Neural cell (in vitro differentiated cells): ENCODE measurements around the gene CHRNA4. TPM values are rescaled to one million over a fixed set of nuclear protein-coding genes. Genes with fewer than 3 reads are reported as not detected.

Experiments
- H2AFZ ChIP-seq: fragments of 200-600, 300-800 bp; sonication (generic), shearing (Covaris generic); 2 replicates; pipeline ENCODE4 v1.6.0; 2014; ENCODE audit warnings: low read depth, mild to moderate bottlenecking, antibody characterized with exemption, low read length, moderate library complexity
- H3F3A ChIP-seq: fragments of 200-600 bp; shearing (Covaris generic); 2 replicates; pipeline ENCODE4 v1.6.1; 2016; ENCODE audit warnings: mild to moderate bottlenecking, moderate library complexity, mixed read lengths, antibody characterized with exemption, low read length; ENCODE audit not compliant: insufficient read depth, poor library complexity, severe bottlenecking
- H3K27ac ChIP-seq: fragments of 200-600, 300-800 bp; sonication (generic), shearing (Covaris generic); 2 replicates; pipeline ENCODE4 v1.5.1; 2014; ENCODE audit warnings: mild to moderate bottlenecking, low read length, moderate library complexity
- H3K27me3 ChIP-seq: fragments of 300-800, 200-600 bp; sonication (generic), shearing (Covaris generic); 2 replicates; pipeline ENCODE4 v1.6.0; 2014; ENCODE audit warnings: mild to moderate bottlenecking, low read depth, low read length, moderate library complexity; ENCODE audit not compliant: insufficient read depth
- H3K36me3 ChIP-seq: fragments of 300-800, 200-600 bp; sonication (generic), shearing (Covaris generic); 2 replicates; pipeline ENCODE4 v1.5.1; 2014; ENCODE audit warnings: mild to moderate bottlenecking, antibody characterized with exemption, low read length, moderate library complexity; ENCODE audit not compliant: insufficient read depth
- H3K4me2 ChIP-seq: fragments of 300-800, 200-600 bp; sonication (generic), shearing (Covaris generic); 2 replicates; pipeline ENCODE4 v1.6.0; 2014; ENCODE audit warnings: mild to moderate bottlenecking, low read length
- H3K4me3 ChIP-seq: fragments of 300-800, 200-600 bp; sonication (generic), shearing (Covaris generic); 2 replicates; pipeline ENCODE4 v1.5.1; 2014; ENCODE audit warnings: mild to moderate bottlenecking, low read length, moderate library complexity
- H3K79me2 ChIP-seq: fragments of 200-600 bp; shearing (Covaris generic); replicated peaks from 2 replicates; pipeline ENCODE4 v1.6.0; 2014; ENCODE audit warnings: mild to moderate bottlenecking, low read length, moderate library complexity; ENCODE audit not compliant: insufficient read depth
- H3K9ac ChIP-seq: fragments of 300-800, 200-600 bp; sonication (generic), shearing (Covaris generic); 2 replicates; pipeline ENCODE4 v1.6.1; 2016; ENCODE audit warnings: mild to moderate bottlenecking, low read length, mixed read lengths
- H3K9me2 ChIP-seq: fragments of 200-600 bp; shearing (Covaris generic); 2 replicates; pipeline ENCODE4 v1.6.1; 2016; ENCODE audit warnings: mild to moderate bottlenecking, low read length, mixed read lengths; ENCODE audit not compliant: insufficient read depth
- H3K9me3 ChIP-seq: fragments of 200-600, 300-800 bp; sonication (generic), shearing (Covaris generic); 2 replicates; pipeline ENCODE4 v1.6.1; 2016; ENCODE audit warnings: mild to moderate bottlenecking, mixed run types, low read length, moderate library complexity, mixed read lengths
- H4K20me1 ChIP-seq: fragments of 200-600 bp; shearing (Covaris generic); 2 replicates; pipeline ENCODE4 v1.6.1; 2016; ENCODE audit warnings: mild to moderate bottlenecking, mixed run types; ENCODE audit not compliant: insufficient read depth
- EP300 ChIP-seq: fragments of 450-650 bp; conservative IDR thresholded peaks from 2 replicates; pipeline ENCODE4 v1.6.1; 2014; ENCODE audit warnings: antibody characterized with exemption, mild to moderate bottlenecking, moderate library complexity; ENCODE audit not compliant: poor library complexity, severe bottlenecking
- EZH2 ChIP-seq: fragments of 200-600, 300-800 bp; shearing (Covaris generic), sonication (generic); IDR thresholded peaks from 2 replicates; pipeline ENCODE4 v1.6.1; 2014; ENCODE audit warnings: antibody characterized with exemption, low read length, borderline replicate concordance, mild to moderate bottlenecking; ENCODE audit not compliant: insufficient read depth, poor library complexity, severe bottlenecking
- MXI1 ChIP-seq: fragments of 450-650 bp; conservative IDR thresholded peaks from 2 replicates; pipeline ENCODE4 v1.6.1; 2014; ENCODE audit warnings: antibody characterized with exemption, mild to moderate bottlenecking; ENCODE audit not compliant: poor library complexity, severe bottlenecking
- POLR2AphosphoS5 ChIP-seq: IDR thresholded peaks from 2 replicates; pipeline ENCODE4 v1.6.1; 2012
- SMC3 ChIP-seq: fragments of 450-650 bp; conservative IDR thresholded peaks from 2 replicates; pipeline ENCODE4 v1.6.1; 2014; ENCODE audit warnings: antibody characterized with exemption, mild to moderate bottlenecking, moderate library complexity; ENCODE audit not compliant: poor library complexity
- TAF1 ChIP-seq: IDR thresholded peaks from 2 replicates; pipeline ENCODE4 v1.6.1; 2012; ENCODE audit warnings: low read depth
- polyA plus RNA-seq: library from polyadenylated mRNA; depleted of rRNA; stranded (reverse); fragments of >200 nt; gene quantifications from 2 replicates; pipeline ENCODE4 v1.2.3, GENCODE V29; 2014
- TF ChIP-seq, protein P1 (sequence below): IDR thresholded peaks from 2 replicates; pipeline ENCODE4 v1.6.1; 2012; ENCODE audit warnings: borderline replicate concordance
- TF ChIP-seq, protein P2 (sequence below): fragments of 450-650 bp; IDR thresholded peaks from 2 replicates; pipeline ENCODE4 v1.5.1; 2014; ENCODE audit warnings: antibody characterized with exemption, mild to moderate bottlenecking, moderate library complexity; ENCODE audit not compliant: poor library complexity, severe bottlenecking

CHRNA4 gene
- polyA plus RNA-seq, 1 donor from 2014 or later, result 6.8 TPM

DNA sequence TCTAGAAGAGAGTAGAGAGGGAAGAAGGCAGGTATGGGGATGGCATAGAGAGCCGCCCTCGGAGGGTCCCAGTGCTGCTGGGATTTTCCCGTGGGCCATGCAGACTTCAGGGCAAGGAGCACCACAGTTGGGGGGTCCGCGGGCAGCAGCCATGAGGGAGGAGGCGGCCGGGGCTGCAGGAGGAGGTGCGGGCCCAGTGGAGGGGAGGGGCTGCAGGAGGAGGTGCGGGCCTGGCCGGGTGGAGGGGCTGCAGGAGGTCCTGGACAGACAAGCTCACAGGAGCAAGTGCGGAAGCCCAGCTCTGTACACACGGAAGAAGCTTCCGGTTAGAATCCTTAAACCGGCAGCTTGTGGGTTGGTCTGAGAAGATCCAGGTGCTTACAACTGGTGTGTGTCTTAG, 34.6 kb upstream of the CHRNA4 start:
- H3F3A ChIP-seq, result no peaks in the 10 kb centered on the region
- H3K36me3 ChIP-seq, result no peaks in the 10 kb centered on the region
- H3K4me2 ChIP-seq, result no peak overlapping the region
- H2AFZ ChIP-seq, result no peak overlapping the region
- TF ChIP-seq TAF1 (no peak), EP300 (no peak), POLR2AphosphoS5 (peak; percentile 5), MXI1 (no peak)
- TF ChIP-seq, protein P1, sequence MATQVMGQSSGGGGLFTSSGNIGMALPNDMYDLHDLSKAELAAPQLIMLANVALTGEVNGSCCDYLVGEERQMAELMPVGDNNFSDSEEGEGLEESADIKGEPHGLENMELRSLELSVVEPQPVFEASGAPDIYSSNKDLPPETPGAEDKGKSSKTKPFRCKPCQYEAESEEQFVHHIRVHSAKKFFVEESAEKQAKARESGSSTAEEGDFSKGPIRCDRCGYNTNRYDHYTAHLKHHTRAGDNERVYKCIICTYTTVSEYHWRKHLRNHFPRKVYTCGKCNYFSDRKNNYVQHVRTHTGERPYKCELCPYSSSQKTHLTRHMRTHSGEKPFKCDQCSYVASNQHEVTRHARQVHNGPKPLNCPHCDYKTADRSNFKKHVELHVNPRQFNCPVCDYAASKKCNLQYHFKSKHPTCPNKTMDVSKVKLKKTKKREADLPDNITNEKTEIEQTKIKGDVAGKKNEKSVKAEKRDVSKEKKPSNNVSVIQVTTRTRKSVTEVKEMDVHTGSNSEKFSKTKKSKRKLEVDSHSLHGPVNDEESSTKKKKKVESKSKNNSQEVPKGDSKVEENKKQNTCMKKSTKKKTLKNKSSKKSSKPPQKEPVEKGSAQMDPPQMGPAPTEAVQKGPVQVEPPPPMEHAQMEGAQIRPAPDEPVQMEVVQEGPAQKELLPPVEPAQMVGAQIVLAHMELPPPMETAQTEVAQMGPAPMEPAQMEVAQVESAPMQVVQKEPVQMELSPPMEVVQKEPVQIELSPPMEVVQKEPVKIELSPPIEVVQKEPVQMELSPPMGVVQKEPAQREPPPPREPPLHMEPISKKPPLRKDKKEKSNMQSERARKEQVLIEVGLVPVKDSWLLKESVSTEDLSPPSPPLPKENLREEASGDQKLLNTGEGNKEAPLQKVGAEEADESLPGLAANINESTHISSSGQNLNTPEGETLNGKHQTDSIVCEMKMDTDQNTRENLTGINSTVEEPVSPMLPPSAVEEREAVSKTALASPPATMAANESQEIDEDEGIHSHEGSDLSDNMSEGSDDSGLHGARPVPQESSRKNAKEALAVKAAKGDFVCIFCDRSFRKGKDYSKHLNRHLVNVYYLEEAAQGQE, result no peak
- no peaks in the 10 kb centered on the region for H4K20me1 ChIP-seq
- H3K4me3 ChIP-seq, result no peak overlapping the region
- no peaks in the 10 kb centered on the region for H3K9me2 ChIP-seq
- no peaks in the 10 kb centered on the region for H3K9me3 ChIP-seq
- H3K27me3 ChIP-seq, result no peaks in the 10 kb centered on the region
- H3K79me2 ChIP-seq, result no peaks in the 10 kb centered on the region
- no peak overlapping the region for H3K9ac ChIP-seq
- H3K27ac ChIP-seq, result no peak overlapping the region

DNA sequence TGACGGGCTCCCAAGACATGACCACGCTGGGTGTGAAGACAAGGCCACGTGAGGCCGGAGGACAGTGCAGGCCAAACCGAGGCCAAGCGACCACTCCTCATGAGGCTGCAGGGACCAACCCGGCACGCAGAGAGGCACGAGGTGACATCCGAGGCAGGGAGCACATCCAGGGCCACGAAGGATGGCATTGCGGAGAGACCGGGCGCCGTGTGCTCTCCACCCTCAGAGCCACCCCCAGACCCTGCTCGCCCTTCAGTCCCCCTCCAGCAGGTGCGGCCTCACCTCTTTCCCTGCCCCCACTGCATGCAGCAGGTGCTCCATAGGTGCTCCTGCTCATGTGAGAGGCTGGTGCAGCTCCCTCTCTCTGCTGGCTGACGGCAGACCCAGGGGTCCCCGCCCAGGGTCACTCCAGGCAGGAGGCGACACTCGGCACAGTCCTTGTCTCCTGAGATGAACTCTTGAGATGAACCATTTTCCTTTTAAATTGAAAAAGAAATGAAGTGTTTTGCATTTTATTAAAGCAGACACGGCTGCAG, 33.8 kb upstream of the CHRNA4 start:
- Histone ChIP-seq H4K20me1 (no peaks in the 10 kb centered on the region), H3K9me2 (no peaks in the 10 kb centered on the region), H3F3A (no peaks in the 10 kb centered on the region), H3K9me3 (no peaks in the 10 kb centered on the region), H2AFZ (no peak overlapping the region), H3K9ac (no peak overlapping the region), H3K79me2 (no peaks in the 10 kb centered on the region), H3K4me2 (no peak overlapping the region), H3K36me3 (no peaks in the 10 kb centered on the region), H3K4me3 (no peak overlapping the region), H3K27ac (no peak overlapping the region), H3K27me3 (no peaks in the 10 kb centered on the region)
- TF ChIP-seq EZH2, result no peak
- no peak for TF ChIP-seq EP300
- no peak for TF ChIP-seq SMC3
- peak; percentile 3 for TF ChIP-seq POLR2AphosphoS5

DNA sequence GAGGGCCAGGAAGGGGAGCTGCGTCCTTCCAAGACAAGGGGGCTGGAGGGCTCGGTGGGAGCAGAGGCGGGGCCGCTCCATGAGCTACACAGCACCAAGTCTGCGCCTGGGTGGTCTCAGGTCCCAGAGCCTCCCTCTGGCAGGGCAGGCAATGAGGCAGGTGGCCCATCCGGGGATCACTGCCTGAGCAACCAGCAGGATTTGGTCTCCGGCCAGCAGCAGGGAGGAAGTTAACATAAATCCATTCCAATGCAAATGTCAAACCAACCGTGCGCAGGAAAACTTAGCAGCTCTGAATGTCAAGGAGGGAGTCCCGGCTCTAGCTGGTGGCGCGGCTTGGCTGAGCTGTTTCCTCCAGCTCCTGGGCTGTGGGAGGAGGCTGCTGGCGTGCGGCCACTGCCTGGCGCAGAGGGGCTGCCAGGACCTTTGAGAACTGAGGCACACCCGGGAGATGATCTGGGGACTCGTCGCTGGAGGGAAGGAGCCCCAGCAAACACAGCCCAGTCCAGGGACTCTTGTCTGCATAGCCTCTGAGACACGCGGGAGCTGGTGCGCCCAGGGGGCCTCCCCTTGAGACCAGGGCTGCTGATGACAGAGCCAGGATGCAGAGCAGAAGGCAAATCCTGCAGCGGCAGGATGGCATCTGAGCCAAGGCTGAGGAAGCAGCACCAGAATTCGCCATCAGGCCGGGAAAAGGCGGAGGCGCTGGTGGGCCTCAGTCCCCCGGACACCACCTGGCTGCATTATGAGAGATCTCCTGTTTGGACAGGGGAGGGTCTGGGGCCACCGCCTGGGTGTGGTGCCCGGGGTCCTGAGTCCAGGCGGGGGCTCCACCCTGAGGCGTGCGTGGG, 33.1 kb upstream of the CHRNA4 start:
- no peak overlapping the region for H2AFZ ChIP-seq
- H3K27ac ChIP-seq, result no peak overlapping the region
- no peaks in the 10 kb centered on the region for H3K27me3 ChIP-seq
- no peaks in the 10 kb centered on the region for H3K79me2 ChIP-seq
- no peak overlapping the region for H3K4me2 ChIP-seq
- no peaks in the 10 kb centered on the region for H3F3A ChIP-seq
- no peak overlapping the region for H3K9ac ChIP-seq
- no peaks in the 10 kb centered on the region for H4K20me1 ChIP-seq
- no peaks in the 10 kb centered on the region for H3K36me3 ChIP-seq
- TF ChIP-seq, protein P2, sequence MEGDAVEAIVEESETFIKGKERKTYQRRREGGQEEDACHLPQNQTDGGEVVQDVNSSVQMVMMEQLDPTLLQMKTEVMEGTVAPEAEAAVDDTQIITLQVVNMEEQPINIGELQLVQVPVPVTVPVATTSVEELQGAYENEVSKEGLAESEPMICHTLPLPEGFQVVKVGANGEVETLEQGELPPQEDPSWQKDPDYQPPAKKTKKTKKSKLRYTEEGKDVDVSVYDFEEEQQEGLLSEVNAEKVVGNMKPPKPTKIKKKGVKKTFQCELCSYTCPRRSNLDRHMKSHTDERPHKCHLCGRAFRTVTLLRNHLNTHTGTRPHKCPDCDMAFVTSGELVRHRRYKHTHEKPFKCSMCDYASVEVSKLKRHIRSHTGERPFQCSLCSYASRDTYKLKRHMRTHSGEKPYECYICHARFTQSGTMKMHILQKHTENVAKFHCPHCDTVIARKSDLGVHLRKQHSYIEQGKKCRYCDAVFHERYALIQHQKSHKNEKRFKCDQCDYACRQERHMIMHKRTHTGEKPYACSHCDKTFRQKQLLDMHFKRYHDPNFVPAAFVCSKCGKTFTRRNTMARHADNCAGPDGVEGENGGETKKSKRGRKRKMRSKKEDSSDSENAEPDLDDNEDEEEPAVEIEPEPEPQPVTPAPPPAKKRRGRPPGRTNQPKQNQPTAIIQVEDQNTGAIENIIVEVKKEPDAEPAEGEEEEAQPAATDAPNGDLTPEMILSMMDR, result no peak
- TF ChIP-seq TAF1 (no peak), POLR2AphosphoS5 (peak; percentile 5)
- H3K9me2 ChIP-seq, result no peaks in the 10 kb centered on the region
- H3K9me3 ChIP-seq, result no peaks in the 10 kb centered on the region
- H3K4me3 ChIP-seq, result no peak overlapping the region
